Gastrocnemius medialis (tissue), 4 donors: ENCODE data around the gene S100A4. TPM values are rescaled to one million over a fixed set of nuclear protein-coding genes. Genes with fewer than 3 reads are reported as not detected.
"Not testable (repeated sequence)": the region's sequence is repeated elsewhere in the genome, so short reads cannot be mapped to it uniquely, and the experiment has no call there.

Experiments used
- ATAC-seq, 2 donors: fragments of 150-250 bp; one replicate each; pipeline ENCODE4 v1.9.1; 2016
- DNase-seq, 2 donors: peaks; one replicate each; pipeline ENCODE4 v3.0.0-alpha.2; 2019
- H3K27ac ChIP-seq, 4 donors: fragments of 200-600 bp; sonication (generic); 1 replicate in 1 of 4; 2 replicates in 3 of 4; pipeline ENCODE4 v1.5.1; 2016 to 2018; ENCODE audit warnings: mild to moderate bottlenecking in 2 of 4, moderate library complexity in 1 of 4
- H3K27me3 ChIP-seq, 3 donors: fragments of 200-600 bp; sonication (generic) in 2 of 3; 1 replicate in 1 of 3; 2 replicates in 2 of 3; pipeline versions ENCODE4 v1.5.1 to v1.6.0; 2016 to 2019; ENCODE audit warnings: mild to moderate bottlenecking in 1 of 3, moderate library complexity in 1 of 3
- H3K36me3 ChIP-seq, 2 donors: fragments of 200-600 bp; sonication (generic) in 1 of 2; one replicate each; pipeline ENCODE4 v1.5.1; 2017 to 2018
- H3K4me1 ChIP-seq, 2 donors: fragments of 200-600 bp; sonication (generic) in 1 of 2; one replicate each; pipeline ENCODE4 v1.5.1; 2016 to 2017; ENCODE audit warnings: mild to moderate bottlenecking in 2 of 2
- H3K4me3 ChIP-seq, 4 donors: fragments of 200-600 bp; sonication (generic) in 3 of 4; 1 replicate in 1 of 4; 2 replicates in 3 of 4; pipeline ENCODE4 v1.5.1; 2016 to 2019; ENCODE audit warnings: mild to moderate bottlenecking in 2 of 4
- H3K9me3 ChIP-seq, 3 donors: fragments of 200-600 bp; sonication (generic) in 2 of 3; 1 replicate in 1 of 3; 2 replicates in 2 of 3; pipeline ENCODE4 v1.5.1; 2016 to 2019
- POLR2A ChIP-seq, 2 donors: fragments of 450-650 bp; IDR thresholded peaks; one replicate each; pipeline ENCODE4 v1.6.1; 2017; ENCODE audit warnings: antibody characterized with exemption in 2 of 2, mild to moderate bottlenecking in 2 of 2, moderate library complexity in 2 of 2
- in situ Hi-C, 4 donors: fragments of 200-750 bp; cut with MboI; loops; one replicate each; pipeline versions ENCODE4 v1.15.0 to v1.8.0; 2017; ENCODE audit warnings: low sequenced_read_pairs in 4 of 4
- intact Hi-C: fragments of 100-400 bp; cut with DNase I; formaldehyde crosslinking; loops from one replicate; pipeline ENCODE4 v1.15.1; 2023; ENCODE audit warnings: low total_unique reads
- total RNA-seq, 4 donors: library from RNA; depleted of rRNA; stranded (reverse); fragments of >200 nt; gene quantifications; one replicate each; pipeline versions ENCODE4 v1.1.0 to v1.2.3, GENCODE V29; 2016
- TF ChIP-seq, protein P1 (sequence below), 5 experiments: fragments of 450-650 bp in 3 of 5; fragments of 200-600 bp in 2 of 5; sonication (generic) in 2 of 5; IDR thresholded peaks in 4 of 5; conservative IDR thresholded peaks in 1 of 5; 1 replicate in 4 of 5; 2 replicates in 1 of 5; pipeline ENCODE4 v1.5.1; 2016 to 2019; ENCODE audit warnings: antibody characterized with exemption in 5 of 5, mild to moderate bottlenecking in 3 of 5, moderate library complexity in 3 of 5

Gene S100A4
- total RNA-seq, 4 donors from 2014 or later, result 76.8 to 377 (median 144) TPM

DNA sequence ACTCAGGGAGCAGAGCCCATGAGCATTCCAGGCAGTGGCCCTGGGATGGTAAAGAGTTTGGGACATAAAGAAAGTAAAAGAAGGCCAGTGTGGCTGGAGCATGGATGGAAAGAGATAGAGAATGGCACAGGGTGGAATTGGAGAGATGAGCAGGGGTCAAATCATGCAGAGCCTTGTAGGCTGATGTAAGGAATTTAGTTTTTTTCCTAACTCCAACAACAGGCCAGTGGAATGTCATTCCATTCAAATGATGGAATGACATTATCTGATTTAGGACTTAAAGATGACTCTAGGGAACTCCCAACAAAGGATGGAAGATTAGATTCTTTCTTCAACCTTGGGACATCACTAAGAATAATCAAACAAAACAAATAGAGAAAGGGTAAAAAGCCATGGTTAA, 32.9 kb upstream of the S100A4 start:
- in situ Hi-C loops (loop anchor here in 1 of 4 donors (25.0 kb wide), 1 partner anchor 159 kb away; the partner anchor contains the start of gene INTS3), intact Hi-C loops (no loop called here)
- TF ChIP-seq POLR2A (IDR thresholded peaks at IDR 0.05), result no peak
- TF ChIP-seq, protein P1, sequence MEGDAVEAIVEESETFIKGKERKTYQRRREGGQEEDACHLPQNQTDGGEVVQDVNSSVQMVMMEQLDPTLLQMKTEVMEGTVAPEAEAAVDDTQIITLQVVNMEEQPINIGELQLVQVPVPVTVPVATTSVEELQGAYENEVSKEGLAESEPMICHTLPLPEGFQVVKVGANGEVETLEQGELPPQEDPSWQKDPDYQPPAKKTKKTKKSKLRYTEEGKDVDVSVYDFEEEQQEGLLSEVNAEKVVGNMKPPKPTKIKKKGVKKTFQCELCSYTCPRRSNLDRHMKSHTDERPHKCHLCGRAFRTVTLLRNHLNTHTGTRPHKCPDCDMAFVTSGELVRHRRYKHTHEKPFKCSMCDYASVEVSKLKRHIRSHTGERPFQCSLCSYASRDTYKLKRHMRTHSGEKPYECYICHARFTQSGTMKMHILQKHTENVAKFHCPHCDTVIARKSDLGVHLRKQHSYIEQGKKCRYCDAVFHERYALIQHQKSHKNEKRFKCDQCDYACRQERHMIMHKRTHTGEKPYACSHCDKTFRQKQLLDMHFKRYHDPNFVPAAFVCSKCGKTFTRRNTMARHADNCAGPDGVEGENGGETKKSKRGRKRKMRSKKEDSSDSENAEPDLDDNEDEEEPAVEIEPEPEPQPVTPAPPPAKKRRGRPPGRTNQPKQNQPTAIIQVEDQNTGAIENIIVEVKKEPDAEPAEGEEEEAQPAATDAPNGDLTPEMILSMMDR (IDR thresholded peaks at IDR 0.05 in 4 of 5, conservative IDR thresholded peaks at IDR 0.05 in 1 of 5), result no peak
- no peaks in the 10 kb centered on the region for H3K36me3 ChIP-seq
- H3K27ac ChIP-seq, result no peak overlapping the region
- ATAC-seq (no peak), DNase-seq (no peak)
- H3K9me3 ChIP-seq, result no peaks in the 10 kb centered on the region
- H3K27me3 ChIP-seq, result peaks cover 0 to 4% (median 0%) of the 10 kb centered on the region in 3 donors
- H3K4me1 ChIP-seq, result no peaks in the 10 kb centered on the region
- H3K4me3 ChIP-seq, result no peak overlapping the region

DNA sequence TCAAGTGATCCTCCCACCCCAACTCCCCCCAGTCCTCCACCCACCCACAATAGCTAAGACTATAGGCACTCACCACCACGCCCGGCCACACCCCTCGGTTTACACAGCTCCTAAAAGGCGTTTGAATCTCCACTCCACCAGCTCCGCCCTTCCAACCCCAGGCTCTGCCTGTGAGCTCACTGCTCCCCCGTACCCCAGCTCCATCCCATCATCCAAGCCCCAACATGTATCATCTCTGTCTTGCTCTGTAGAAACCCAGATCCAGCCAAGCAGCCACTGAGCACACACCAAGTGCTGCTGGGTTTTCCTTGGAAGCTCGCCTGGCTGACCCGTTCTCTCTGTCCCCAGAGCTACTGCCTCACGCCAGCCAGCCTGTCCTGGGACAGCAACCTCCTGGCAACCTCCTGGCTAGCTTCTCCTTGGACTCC, 32.0 kb upstream of the S100A4 start:
- DNase-seq (no peak), ATAC-seq (no peak)
- intact Hi-C loops, result no loop called here

DNA sequence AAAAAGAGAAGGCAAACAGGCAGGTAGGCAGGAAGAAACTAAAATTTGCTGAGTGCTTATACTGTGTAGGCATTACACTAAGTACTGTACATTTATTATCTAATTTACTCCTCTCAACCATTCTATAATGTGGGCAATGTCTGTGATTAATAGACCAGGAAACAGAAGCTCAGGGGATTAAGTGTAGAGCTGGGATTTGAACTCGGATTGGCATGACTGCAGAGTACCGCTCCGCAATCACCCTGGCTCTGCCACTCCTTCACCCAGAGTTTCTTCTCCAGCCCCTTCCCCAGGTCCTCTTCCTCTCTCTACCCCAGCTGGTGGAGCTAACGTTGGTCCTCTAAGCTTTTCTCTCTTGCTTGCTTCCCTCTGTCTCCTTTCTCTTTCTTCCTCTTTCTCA, 31.5 kb upstream of the S100A4 start:
- Histone ChIP-seq H3K4me1 (peaks cover 4 to 11% of the 10 kb centered on the region in 2 donors), H3K36me3 (no peaks in the 10 kb centered on the region), H3K27me3 (peaks cover 0 to 4% (median 0%) of the 10 kb centered on the region in 3 donors), H3K4me3 (no peak overlapping the region), H3K27ac (no peak overlapping the region), H3K9me3 (no peaks in the 10 kb centered on the region)
- ATAC-seq, result no peak
- TF ChIP-seq, protein P1 (IDR thresholded peaks at IDR 0.05 in 4 of 5, conservative IDR thresholded peaks at IDR 0.05 in 1 of 5), result no peak
- TF ChIP-seq POLR2A (IDR thresholded peaks at IDR 0.05), result no peak
- in situ Hi-C loops (loop anchor here in 1 of 4 donors (25.0 kb wide), 1 partner anchor 160 kb away; the partner anchor contains the start of gene INTS3), intact Hi-C loops (no loop called here)
- DNase-seq, result no peak

More for the DNA sequence above, 32.0 kb upstream of the S100A4 start:
- in situ Hi-C loops, result loop anchor here in 1 of 4 donors (25.0 kb wide), 1 partner anchor 160 kb away; the partner anchor contains the start of gene INTS3
- Histone ChIP-seq H3K27me3 (peaks cover 0 to 4% (median 0%) of the 10 kb centered on the region in 3 donors), H3K27ac (no peak overlapping the region), H3K36me3 (no peaks in the 10 kb centered on the region), H3K4me3 (no peak overlapping the region), H3K9me3 (no peaks in the 10 kb centered on the region), H3K4me1 (peaks cover 0 to 6% of the 10 kb centered on the region in 2 donors)
- TF ChIP-seq, protein P1 (IDR thresholded peaks at IDR 0.05 in 4 of 5, conservative IDR thresholded peaks at IDR 0.05 in 1 of 5), result no peak
- TF ChIP-seq POLR2A (IDR thresholded peaks at IDR 0.05), result no peak

DNA sequence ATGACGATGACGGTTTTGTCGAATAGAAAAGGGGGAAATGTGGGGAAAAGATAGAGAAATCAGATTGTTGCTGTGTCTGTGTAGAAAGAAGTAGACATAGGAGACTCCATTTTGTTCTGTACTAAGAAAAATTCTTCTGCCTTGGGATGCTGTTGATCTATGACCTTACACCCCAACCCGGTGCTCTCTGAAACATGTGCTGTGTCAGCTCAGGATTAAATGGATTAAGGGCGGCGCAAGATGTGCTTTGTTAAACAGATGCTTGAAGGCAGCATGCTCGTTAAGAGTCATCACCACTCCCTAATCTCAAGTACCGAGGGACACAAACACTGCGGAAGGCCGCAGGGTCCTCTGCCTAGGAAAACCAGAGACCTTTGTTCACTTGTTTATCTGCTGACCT, 29.9 kb upstream of the S100A4 start:
- in situ Hi-C loops, result loop anchor here in 1 of 4 donors (25.0 kb wide), 1 partner anchor 162 kb away; the partner anchor contains the start of gene INTS3
- H3K36me3 ChIP-seq, ATAC-seq, H3K27me3 ChIP-seq, H3K27ac ChIP-seq, DNase-seq, intact Hi-C loops, H3K9me3 ChIP-seq, H3K4me3 ChIP-seq: not testable (repeated sequence)
- H3K4me1 ChIP-seq, result peaks cover 7 to 13% of the 10 kb centered on the region in 2 donors

DNA sequence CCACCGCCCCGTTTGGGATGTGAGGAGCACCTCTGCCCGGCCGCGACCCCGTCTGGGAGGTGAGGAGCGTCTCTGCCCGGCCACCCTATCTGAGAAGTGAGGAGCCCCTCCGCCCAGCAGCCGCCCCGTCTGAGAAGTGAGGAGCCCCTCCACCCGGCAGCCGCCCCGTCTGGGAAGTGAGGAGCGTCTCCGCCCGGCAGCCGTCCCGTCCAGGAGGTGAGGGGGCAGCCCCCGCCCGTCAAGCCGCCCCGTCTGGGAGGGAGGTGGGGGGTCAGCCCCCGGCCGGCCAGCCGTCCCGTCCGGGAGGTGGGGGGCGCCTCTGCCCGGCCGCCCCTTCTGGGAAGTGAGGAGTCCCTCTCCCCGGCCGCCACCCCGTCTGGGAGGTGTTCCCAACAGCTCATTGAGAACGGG, 29.5 kb upstream of the S100A4 start:
- H3K4me3 ChIP-seq, H3K36me3 ChIP-seq, H3K27me3 ChIP-seq, ATAC-seq, H3K9me3 ChIP-seq, H3K27ac ChIP-seq, DNase-seq, intact Hi-C loops: not testable (repeated sequence)
- in situ Hi-C loops, result loop anchor here in 1 of 4 donors (25.0 kb wide), 1 partner anchor 162 kb away; the partner anchor contains the start of gene INTS3
- H3K4me1 ChIP-seq, result peaks cover 7 to 13% of the 10 kb centered on the region in 2 donors
